K562 (cell line): ENCODE results near the gene SLC4A2. TPM values are rescaled to one million over a fixed set of nuclear protein-coding genes. Genes with fewer than 3 reads are reported as not detected.
A peak's percentile ranks its signal among the peaks of the same experiment; 100 is the strongest.

Experiments used
- ADNP ChIP-seq: fragments of 200-800 bp; sonication (Bioruptor generic); IDR thresholded peaks from 2 replicates; pipeline ENCODE4 v1.6.1; 2016; ENCODE audit warnings: missing genetic modification characterization, missing compliant biosample characterization
- BACH1 ChIP-seq: fragments of 200-800 bp; sonication (Bioruptor generic); IDR thresholded peaks from 2 replicates; pipeline ENCODE4 v1.6.1; 2016; ENCODE audit warnings: missing genetic modification characterization, missing compliant biosample characterization
- CXXC5 ChIP-seq: fragments of 250-450 bp; sonication (Bioruptor Pico); IDR thresholded peaks from 2 replicates; pipeline ENCODE4 v1.8.0; 2022; ENCODE audit warnings: inconsistent platforms, mild to moderate bottlenecking, moderate library complexity
- E2F4 ChIP-seq: sonication (generic); formaldehyde crosslinking; IDR thresholded peaks from 2 replicates; pipeline ENCODE4 v1.8.0; 2022; ENCODE audit warnings: mild to moderate bottlenecking, low read depth, missing genetic modification reagents
- FOXM1 ChIP-seq, 2 experiments: fragments of 450-650 bp in 1 of 2; sonication (generic) in 1 of 2; formaldehyde crosslinking in 1 of 2; IDR thresholded peaks; 2 replicates each; pipeline versions ENCODE4 v1.6.1 to v1.9.0; 2017 to 2022; ENCODE audit warnings: low read depth in 2 of 2, mild to moderate bottlenecking in 2 of 2, missing genetic modification reagents in 1 of 2, moderate library complexity in 1 of 2
- HMGN3 ChIP-seq: IDR thresholded peaks from 2 replicates; pipeline ENCODE4 v1.6.1; 2011; ENCODE audit warnings: borderline replicate concordance, low read depth, mild to moderate bottlenecking, mixed read lengths, low read length; ENCODE audit not compliant: insufficient read length; ENCODE audit errors: extremely low read depth
- IRF2 ChIP-seq: sonication (generic); formaldehyde crosslinking; IDR thresholded peaks from 2 replicates; pipeline ENCODE4 v1.8.1; 2022; ENCODE audit warnings: mild to moderate bottlenecking, missing genetic modification reagents
- KLF6 ChIP-seq: fragments of 250-450 bp; sonication (Bioruptor Pico); IDR thresholded peaks from 2 replicates; pipeline ENCODE4 v1.4.0; 2020; ENCODE audit warnings: mild to moderate bottlenecking, moderate library complexity, borderline replicate concordance
- MBD2 ChIP-seq: sonication (generic); IDR thresholded peaks from 2 replicates; pipeline ENCODE4 v1.6.1; 2016; ENCODE audit warnings: low read depth, borderline replicate concordance
- NFE2 ChIP-seq: IDR thresholded peaks from 2 replicates; pipeline ENCODE4 v1.6.1; 2014; ENCODE audit warnings: antibody characterized with exemption, low read depth
- OTX1 ChIP-seq: fragments of 450-650 bp; formaldehyde crosslinking; IDR thresholded peaks from 2 replicates; pipeline ENCODE4 v1.4.0; 2022; ENCODE audit warnings: mild to moderate bottlenecking
- PHF21A ChIP-seq: fragments of 450-650 bp; IDR thresholded peaks from 2 replicates; pipeline ENCODE4 v1.6.1; 2017; ENCODE audit warnings: low read depth, borderline replicate concordance
- PML ChIP-seq: IDR thresholded peaks from 2 replicates; pipeline ENCODE4 v1.6.1; 2012; ENCODE audit warnings: low read length, inconsistent platforms
- SAFB ChIP-seq: fragments of 200-400 bp; formaldehyde crosslinking; IDR thresholded peaks from 2 replicates; pipeline ENCODE4 v1.6.1; 2017; ENCODE audit warnings: low read depth, low read length, borderline replicate concordance
- TARDBP ChIP-seq: fragments of 450-650 bp; IDR thresholded peaks from 2 replicates; pipeline ENCODE4 v1.6.1; 2016
- TEAD1 ChIP-seq, 2 experiments: fragments of 450-650 bp in 1 of 2; sonication (generic) in 1 of 2; formaldehyde crosslinking; IDR thresholded peaks; 2 replicates each; pipeline versions ENCODE4 v1.4.0 to v1.8.0; 2020 to 2022; ENCODE audit warnings: mild to moderate bottlenecking in 2 of 2, missing genetic modification reagents in 1 of 2
- VEZF1 ChIP-seq: fragments of 200-800 bp; sonication (Bioruptor generic); IDR thresholded peaks from 2 replicates; pipeline ENCODE4 v1.6.1; 2017; ENCODE audit warnings: missing genetic modification characterization, missing compliant biosample characterization
- ZFP91 ChIP-seq: sonication (generic); formaldehyde crosslinking; IDR thresholded peaks from 2 replicates; pipeline ENCODE4 v1.8.0; 2022; ENCODE audit warnings: mild to moderate bottlenecking, missing genetic modification reagents
- ZNF133 ChIP-seq: fragments of 250-450 bp; sonication (Bioruptor Pico); IDR thresholded peaks from 2 replicates; pipeline ENCODE4 v1.4.0; 2020; ENCODE audit warnings: mild to moderate bottlenecking
- ZNF24 ChIP-seq: fragments of 450-650 bp; IDR thresholded peaks from 2 replicates; pipeline ENCODE4 v1.6.1; 2016
- ZNF277 ChIP-seq: fragments of 250-450 bp; sonication (Bioruptor Pico); IDR thresholded peaks from 2 replicates; pipeline ENCODE4 v1.8.0; 2022; ENCODE audit warnings: inconsistent platforms, mild to moderate bottlenecking, moderate library complexity, borderline replicate concordance
- ZNF431 ChIP-seq: sonication (generic); formaldehyde crosslinking; IDR thresholded peaks from 2 replicates; pipeline ENCODE4 v1.8.0; 2022; ENCODE audit warnings: mild to moderate bottlenecking, missing genetic modification reagents
- ZNF699 ChIP-seq: fragments of 250-450 bp; sonication (Bioruptor Pico); IDR thresholded peaks from 2 replicates; pipeline ENCODE4 v1.8.0; 2021; ENCODE audit warnings: mild to moderate bottlenecking, moderate library complexity; ENCODE audit not compliant: insufficient replicate concordance
- ZNF766 ChIP-seq: fragments of 200-800 bp; sonication (Bioruptor generic); conservative IDR thresholded peaks from 2 replicates; pipeline ENCODE4 v1.6.1; 2016; ENCODE audit warnings: missing genetic modification characterization, missing compliant biosample characterization
- ZSCAN29 ChIP-seq: fragments of 450-650 bp; IDR thresholded peaks from 2 replicates; pipeline ENCODE4 v1.6.1; 2017
- polyA plus RNA-seq, 8 experiments: library from polyadenylated mRNA; depleted of rRNA in 4 of 8; stranded (reverse) in 5 of 8; unstranded in 3 of 8; fragments of >200 nt; fragmentation: Nextera tagmentation in 2 of 8; fragmentation: Illumina TruSeq in 1 of 8; extraction: Ambion mirVana in 2 of 8; extraction: Trizol in 1 of 8; gene quantifications; 2 replicates each; pipeline versions ENCODE4 v1.2.1 to v1.2.3, GENCODE V29; 2011 to 2014; ENCODE audit warnings: inconsistent platforms in 1 of 8, missing spikeins in 1 of 8
- total RNA-seq, 7 experiments: library from RNA; depleted of rRNA in 6 of 7; stranded (reverse); fragments of >200 nt in 6 of 7; fragmentation: Illumina TruSeq in 2 of 7; extraction: Trizol in 2 of 7; gene quantifications; 2 replicates each; pipeline versions ENCODE4 v1.2.1 to v1.2.3, GENCODE V29; 2011 to 2021; ENCODE audit warnings: low replicate concordance in 1 of 7

SLC4A2 gene
- total and polyA plus RNA-seq, 9 of the 15 experiments (the other 6 are each of a cell fraction or from before 2014, with no cell fraction given) = 11.4 to 375 (median 130) TPM

GRCh38 chr7:151017953-151018420 lies 41.4 kb upstream of the SLC4A2 start (continued):
- TF ChIP-seq ZFP91 (CRISPR knock-in tag) (no peak), ZNF699 (no peak), ZNF133 (CRISPR knock-in tag) (no peak), OTX1 (peak; percentile 8; the same call in 1 of the 2 replicates), ZSCAN29 (no peak), FOXM1 (IDR thresholded peaks at IDR 0.05; ENCODE audit: low read depth) (no peak), FOXM1 (CRISPR knock-in tag; IDR thresholded peaks at IDR 0.05; ENCODE audit: low read depth) (no peak), VEZF1 (CRISPR knock-in tag) (peak; percentile 66; the same call in 1 of the 2 replicates), ADNP (tag) (no peak), ZNF766 (CRISPR knock-in tag) (0 out of 2 replicates have a peak, but pooled peaks have one; percentile 43), BACH1 (no peak), E2F4 (CRISPR knock-in tag) (no peak), CXXC5 (CRISPR knock-in tag) (peak; percentile 68), TEAD1 (CRISPR knock-in tag; IDR thresholded peaks at IDR 0.05) (peak; percentile 10 to 20; a peak in 2 of 4 replicates), HMGN3 (peak; percentile 79), ZNF24 (no peak; the same call in 1 of the 2 replicates), ZNF277 (CRISPR knock-in tag) (no peak), ZNF431 (peak; percentile 50; the same call in 1 of the 2 replicates), PHF21A (no peak; the same call in 1 of the 2 replicates), TARDBP (peak; percentile 74; the same call in 1 of the 2 replicates), SAFB (no peak), PML (no peak), NFE2 (no peak), MBD2 (peak; percentile 43; the same call in 1 of the 2 replicates), KLF6 (no peak), IRF2 (CRISPR knock-in tag) (no peak)
